CD4-positive, alpha-beta memory T cell (primary cell): ENCODE results near the gene ULK4. TPM values are rescaled to one million over a fixed set of nuclear protein-coding genes. Genes with fewer than 3 reads are reported as not detected.
"Not testable (repeated sequence)": the region's sequence is repeated elsewhere in the genome, so short reads cannot be mapped to it uniquely, and the experiment has no call there.

Experiments used
- CTCF ChIA-PET: fragments of 350-600 bp; sonication (Branson Sonifier 250); formaldehyde crosslinking; loops from one replicate; lab custom pipeline; 2021; ENCODE audit warnings: inconsistent platforms; ENCODE audit not compliant: partially characterized antibody; lab: Charles Lee
- POLR2A ChIA-PET: fragments of 350-600 bp; sonication (Branson Sonifier 250); formaldehyde crosslinking; loops from one replicate; lab custom pipeline; 2021; ENCODE audit not compliant: partially characterized antibody; lab: Charles Lee
- DNase-seq, 5 donors: peaks; one replicate each; pipeline versions ENCODE4 v3.0.0 to v3.0.0-alpha.2; 2020 to 2022; ENCODE audit warnings: mixed read lengths in 1 of 5
- H3K27ac ChIP-seq: one replicate; pipeline ENCODE4 v1.7.0; 2013; ENCODE audit warnings: low read depth, low read length
- H3K27me3 ChIP-seq: 2 replicates; pipeline ENCODE4 v1.7.0; 2013; ENCODE audit warnings: mild to moderate bottlenecking, low read length, moderate library complexity; ENCODE audit not compliant: insufficient read depth
- H3K36me3 ChIP-seq: 2 replicates; pipeline ENCODE4 v1.7.0; 2013; ENCODE audit warnings: mild to moderate bottlenecking, low read length, moderate library complexity; ENCODE audit not compliant: insufficient read depth
- H3K4me1 ChIP-seq: 2 replicates; pipeline ENCODE4 v1.7.0; 2013; ENCODE audit warnings: mild to moderate bottlenecking, low read length, moderate library complexity; ENCODE audit not compliant: insufficient read depth
- H3K4me3 ChIP-seq, 2 donors: one replicate each; pipeline ENCODE4 v1.7.0; 2013; ENCODE audit warnings: low read length in 2 of 2, mild to moderate bottlenecking in 1 of 2
- H3K9me3 ChIP-seq, 2 donors: one replicate each; pipeline ENCODE4 v1.7.0; 2013; ENCODE audit warnings: low read length in 2 of 2, control low read depth in 1 of 2; ENCODE audit not compliant: control insufficient read depth in 1 of 2
- H3K27ac Mint-ChIP-seq, 7 donors: one replicate each; pipeline ENCODE4 v1.8.0; 2020 to 2021; ENCODE audit warnings: mixed read lengths in 7 of 7, mild to moderate bottlenecking in 6 of 7, inconsistent platforms in 3 of 7, moderate library complexity in 3 of 7
- H3K27me3 Mint-ChIP-seq, 2 donors: one replicate each; pipeline ENCODE4 v1.8.0; 2020 to 2021; ENCODE audit warnings: mixed read lengths in 2 of 2
- H3K36me3 Mint-ChIP-seq, 2 donors: one replicate each; pipeline ENCODE4 v1.8.0; 2020 to 2021; ENCODE audit warnings: mixed read lengths in 2 of 2, inconsistent platforms in 1 of 2, mild to moderate bottlenecking in 1 of 2
- H3K4me1 Mint-ChIP-seq, 4 donors: one replicate each; pipeline ENCODE4 v1.8.0; 2020 to 2021; ENCODE audit warnings: mixed read lengths in 4 of 4, mild to moderate bottlenecking in 1 of 4
- H3K4me3 Mint-ChIP-seq, 8 donors: one replicate each; pipeline ENCODE4 v1.8.0; 2020 to 2021; ENCODE audit warnings: mixed read lengths in 8 of 8, mild to moderate bottlenecking in 7 of 8, moderate library complexity in 6 of 8, inconsistent platforms in 3 of 8
- H3K9me3 Mint-ChIP-seq, 8 donors: one replicate each; pipeline ENCODE4 v1.8.0; 2020 to 2021; ENCODE audit warnings: mixed read lengths in 8 of 8, mild to moderate bottlenecking in 5 of 8, inconsistent platforms in 3 of 8, moderate library complexity in 1 of 8
- intact Hi-C: fragments of 100-400 bp; cut with micrococcal nuclease; formaldehyde crosslinking; loops from one replicate; pipeline ENCODE4 v1.15.1; 2023
- polyA plus RNA-seq, 2 donors: library from polyadenylated mRNA; unstranded; fragments of 300-500 nt; fragmentation: Illumina TruSeq; gene quantifications; one replicate each; pipeline ENCODE4 v1.2.3, GENCODE V29; 2021
- total RNA-seq, 2 experiments: library from RNA; stranded (reverse); gene quantifications; one replicate each; pipeline ENCODE4 v1.2.3, GENCODE V29; 2021

Gene ULK4
- total and polyA plus RNA-seq, 4 experiments from 2014 or later, result 6.3 to 29.1 (median 19.2) TPM

DNA sequence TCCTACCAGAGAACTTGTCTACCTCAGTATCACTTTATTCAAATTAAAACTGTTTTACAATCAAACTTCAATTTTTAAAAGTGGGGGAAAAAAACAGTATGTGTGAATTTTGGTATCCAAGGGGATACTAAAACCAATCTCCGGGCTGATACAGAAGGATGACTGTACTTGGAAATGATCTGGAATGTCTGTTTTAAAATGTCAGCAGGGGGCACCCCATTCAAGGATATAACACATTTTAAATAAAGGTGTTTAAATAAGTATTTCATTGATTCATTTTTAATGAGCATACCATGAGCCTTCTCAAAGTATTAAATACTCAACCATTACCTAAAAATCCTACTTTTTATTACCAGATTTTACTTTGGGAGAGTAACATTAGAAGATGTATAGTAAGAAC, 67.9 kb downstream of the ULK4 start:
- Mint-ChIP-seq H3K4me3 (no peak overlapping the region), H3K4me1 (no peaks in the 10 kb centered on the region), H3K27me3 (no peaks in the 10 kb centered on the region), H3K9me3 (peaks cover 0 to 12% (median 7%) of the 10 kb centered on the region in 8 donors), H3K27ac (no peak overlapping the region), H3K36me3 (peaks cover 38 to 50% of the 10 kb centered on the region in 2 donors)
- ChIA-PET POLR2A (interaction anchor here (1.2 kb wide), 1 partner anchor 206 kb away, joined by 5 read pairs; no protein-coding TSS in a partner anchor), CTCF (interaction anchor here (1.2 to 2.7 kb wide), 4 partner anchors 11 to 608 kb away, joined by 3 to 44 read pairs (median 4); partner anchors contain the start of gene VIPR1)
- intact Hi-C loops, result loop anchor here (1.0 to 10.0 kb wide), 2 partner anchors 205 to 661 kb away; no protein-coding TSS in a partner anchor
- no peaks in the 10 kb centered on the region for H3K27me3 ChIP-seq
- no peaks in the 10 kb centered on the region for H3K9me3 ChIP-seq
- no peak overlapping the region for H3K27ac ChIP-seq
- peak in 4 of 5 donors; percentile 20 to 34 (median 26) for DNase-seq
- no peaks in the 10 kb centered on the region for H3K36me3 ChIP-seq
- H3K4me1 ChIP-seq, result no peaks in the 10 kb centered on the region
- no peak overlapping the region for H3K4me3 ChIP-seq

DNA sequence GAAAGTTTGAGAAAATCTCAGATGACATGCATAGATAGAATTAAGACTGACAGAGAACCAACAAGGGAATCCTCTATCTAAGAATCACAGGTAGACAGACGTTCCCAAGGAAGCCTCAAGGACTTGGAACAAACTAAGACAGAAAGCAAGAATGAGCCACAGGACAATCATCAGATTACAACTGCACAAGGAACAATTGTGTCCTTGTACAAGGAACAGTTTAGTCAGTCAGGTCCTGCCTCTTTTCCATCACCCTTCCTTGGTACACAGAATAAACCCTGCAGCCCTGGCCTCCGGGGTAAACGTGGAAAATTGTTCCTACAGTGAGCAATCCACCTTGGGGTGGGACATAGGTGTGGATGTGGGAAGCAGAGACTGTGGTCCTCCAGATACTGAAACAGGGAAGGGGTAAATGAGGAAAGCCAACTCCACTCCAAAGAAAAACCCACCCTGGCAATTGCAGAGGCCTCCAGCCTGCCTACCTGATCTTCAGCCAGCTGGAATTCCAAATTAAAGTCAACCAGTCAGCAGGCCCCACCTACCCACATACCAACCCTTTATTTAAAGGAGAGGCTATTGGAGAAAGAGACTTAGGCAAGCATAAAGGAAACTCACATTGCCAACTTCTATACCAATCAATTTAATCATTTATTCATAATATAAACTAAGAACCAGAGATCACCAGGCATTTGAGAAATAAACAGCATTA, 73.4 kb downstream of the ULK4 start:
- intact Hi-C loops, result no loop called here
- CTCF ChIA-PET, result interaction anchor here (0.8 to 5.3 kb wide), 2 partner anchors 212 to 1308 kb away, joined by 3 to 31 read pairs; no protein-coding TSS in a partner anchor

DNA sequence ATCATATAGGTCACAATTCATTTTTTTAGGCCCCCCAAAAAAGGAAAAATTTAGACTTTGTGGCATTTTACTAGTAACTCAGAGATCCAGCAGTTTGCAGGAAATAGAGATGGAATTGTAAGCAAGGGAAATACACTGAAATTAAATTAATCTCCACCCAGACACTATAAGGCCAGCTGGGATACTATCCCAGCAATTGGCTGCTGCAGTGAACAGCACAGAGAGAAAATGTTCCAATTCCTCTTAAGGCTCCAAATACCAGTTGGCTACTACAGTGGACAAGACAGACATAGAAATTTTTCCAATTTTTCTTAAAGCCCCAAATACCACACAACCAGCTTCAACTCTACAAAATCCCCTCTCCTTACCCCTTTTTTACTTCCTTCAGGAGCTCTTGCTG, 78.9 kb downstream of the ULK4 start:
- CTCF ChIA-PET, result interaction anchor here (1.0 to 10.1 kb wide), 6 partner anchors 15 to 1555 kb away, joined by 3 to 141 read pairs (median 22); no protein-coding TSS in a partner anchor

More for the DNA sequence above, 73.4 kb downstream of the ULK4 start:
- no peaks in the 10 kb centered on the region for H3K4me1 ChIP-seq
- Mint-ChIP-seq H3K36me3 (peaks cover 16 to 27% of the 10 kb centered on the region in 2 donors), H3K4me1 (no peaks in the 10 kb centered on the region), H3K9me3 (peaks cover 0 to 12% (median 7%) of the 10 kb centered on the region in 8 donors), H3K27me3 (no peaks in the 10 kb centered on the region), H3K4me3 (no peak overlapping the region), H3K27ac (peak overlapping the region in 1 of 7 donors; percentile 19)
- no peak overlapping the region for H3K27ac ChIP-seq
- H3K27me3 ChIP-seq, result no peaks in the 10 kb centered on the region
- no peaks in the 10 kb centered on the region for H3K36me3 ChIP-seq
- H3K9me3 ChIP-seq, result no peaks in the 10 kb centered on the region
- no peak for DNase-seq
- POLR2A ChIA-PET, result no interaction called here
- no peak overlapping the region for H3K4me3 ChIP-seq

DNA sequence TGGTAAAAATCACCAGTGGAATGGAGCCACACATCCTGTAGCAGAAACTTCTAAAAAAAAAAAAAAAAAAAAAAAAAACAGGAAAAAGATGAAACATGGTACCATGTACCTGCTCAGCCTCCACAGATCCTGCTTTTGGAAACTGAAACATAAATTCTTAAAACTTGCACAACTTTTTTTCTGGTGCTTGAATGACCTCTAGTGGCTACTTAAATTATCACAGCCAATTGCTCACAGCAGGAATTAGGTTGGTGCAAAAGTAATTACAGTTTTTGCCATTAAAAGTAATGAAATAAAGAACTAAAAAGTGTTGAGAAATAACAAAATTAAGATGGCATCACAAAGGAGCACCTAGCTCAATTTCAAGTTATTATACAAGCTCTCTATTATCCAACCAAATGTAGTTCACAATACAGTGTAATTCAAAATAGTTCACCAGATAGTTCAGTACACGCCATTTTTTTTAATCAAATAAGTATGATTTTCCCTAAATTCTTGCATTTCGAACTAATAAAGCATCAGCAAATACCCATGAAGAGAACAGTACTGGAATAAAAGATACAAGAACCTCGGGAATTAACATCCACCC, 80.6 kb downstream of the ULK4 start:
- Histone ChIP-seq H3K27ac (no peak overlapping the region), H3K4me3 (no peak overlapping the region), H3K9me3 (no peaks in the 10 kb centered on the region), H3K4me1 (no peaks in the 10 kb centered on the region), H3K27me3 (no peaks in the 10 kb centered on the region), H3K36me3 (no peaks in the 10 kb centered on the region)
- H3K9me3 Mint-ChIP-seq, result no peaks in the 10 kb centered on the region
- POLR2A ChIA-PET, result no interaction called here
- intact Hi-C loops, result loop anchor here (1.0 to 2.0 kb wide), 3 partner anchors 1301 to 1689 kb away; no protein-coding TSS in a partner anchor
- no peak overlapping the region for H3K4me3 Mint-ChIP-seq
- CTCF ChIA-PET, result interaction anchor here (0.7 to 10.1 kb wide), 7 partner anchors 301 to 1690 kb away, joined by 3 to 141 read pairs (median 5); no protein-coding TSS in a partner anchor
- DNase-seq, result peak in 4 of 5 donors; percentile 36 to 53 (median 42)
- no peaks in the 10 kb centered on the region for H3K27me3 Mint-ChIP-seq
- H3K36me3 Mint-ChIP-seq, result peaks cover 5 to 14% of the 10 kb centered on the region in 2 donors
- no peak overlapping the region for H3K27ac Mint-ChIP-seq
- no peaks in the 10 kb centered on the region for H3K4me1 Mint-ChIP-seq

More for the DNA sequence above, 78.9 kb downstream of the ULK4 start:
- H3K4me1 ChIP-seq, result no peaks in the 10 kb centered on the region
- H3K4me3 ChIP-seq, result no peak overlapping the region
- H3K36me3 Mint-ChIP-seq, result peaks cover 5 to 16% of the 10 kb centered on the region in 2 donors
- H3K4me1 Mint-ChIP-seq, result no peaks in the 10 kb centered on the region
- no peak overlapping the region for H3K4me3 Mint-ChIP-seq
- H3K36me3 ChIP-seq, result no peaks in the 10 kb centered on the region
- H3K27ac Mint-ChIP-seq, result no peak overlapping the region
- intact Hi-C loops, result no loop called here
- POLR2A ChIA-PET, result no interaction called here
- H3K9me3 ChIP-seq, result no peaks in the 10 kb centered on the region
- H3K9me3 Mint-ChIP-seq, result no peaks in the 10 kb centered on the region
- no peak overlapping the region for H3K27ac ChIP-seq
- DNase-seq, result no peak
- no peaks in the 10 kb centered on the region for H3K27me3 Mint-ChIP-seq
- no peaks in the 10 kb centered on the region for H3K27me3 ChIP-seq

DNA sequence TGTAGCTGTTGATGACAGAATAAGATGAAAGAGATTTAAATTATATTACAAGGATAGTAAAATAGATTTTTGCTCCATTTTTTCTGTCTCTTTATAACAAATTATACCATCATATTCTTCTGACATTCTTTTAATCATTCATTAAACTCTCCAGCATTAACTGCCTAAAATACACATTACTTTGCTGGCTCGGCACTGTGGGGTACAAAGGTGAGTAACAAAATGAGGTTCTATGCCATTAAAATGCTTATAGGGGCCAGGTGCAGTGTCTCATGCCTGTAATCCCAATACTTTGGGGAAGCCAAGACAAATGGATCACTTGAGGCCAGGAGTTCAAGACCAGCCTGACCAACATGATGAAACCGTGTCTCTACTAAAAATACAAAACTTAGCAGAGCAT, 81.5 kb downstream of the ULK4 start:
- H3K27me3 ChIP-seq, result no peaks in the 10 kb centered on the region
- H3K36me3 ChIP-seq, result no peaks in the 10 kb centered on the region
- Mint-ChIP-seq H3K4me3 (no peak overlapping the region), H3K4me1 (no peaks in the 10 kb centered on the region), H3K27ac (no peak overlapping the region), H3K27me3 (no peaks in the 10 kb centered on the region), H3K36me3 (peaks cover 5 to 11% of the 10 kb centered on the region in 2 donors), H3K9me3 (no peaks in the 10 kb centered on the region)
- ChIA-PET POLR2A (no interaction called here), CTCF (interaction anchor here (1.1 to 10.1 kb wide), 5 partner anchors 219 to 1553 kb away, joined by 3 to 141 read pairs (median 17); no protein-coding TSS in a partner anchor)
- H3K4me3 ChIP-seq, result no peak overlapping the region
- no peak overlapping the region for H3K27ac ChIP-seq
- no peaks in the 10 kb centered on the region for H3K4me1 ChIP-seq
- H3K9me3 ChIP-seq, result no peaks in the 10 kb centered on the region
- intact Hi-C loops, result loop anchor here (2.0 kb wide), 1 partner anchor 1688 kb away; no protein-coding TSS in a partner anchor
- DNase-seq, result no peak

DNA sequence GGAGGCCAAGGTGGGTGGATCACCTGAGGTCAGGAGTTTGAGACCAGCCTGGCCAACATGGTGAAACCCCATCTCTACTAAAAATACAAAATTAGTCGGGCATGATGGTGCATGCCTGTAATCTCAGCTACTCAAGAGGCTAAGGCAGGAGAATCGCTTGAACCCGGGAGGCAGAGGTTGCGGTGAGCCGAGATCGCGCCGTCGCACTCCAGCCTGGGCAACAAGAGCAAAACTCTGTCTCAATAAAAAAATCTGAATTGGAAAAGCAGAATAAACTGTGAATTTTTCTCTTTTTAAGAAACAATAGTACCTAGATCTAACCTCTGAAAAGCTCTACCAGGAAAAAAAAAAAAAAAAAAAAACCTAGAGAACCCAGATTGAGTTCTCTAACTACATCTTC, 84.2 kb downstream of the ULK4 start:
- H3K27ac Mint-ChIP-seq, H3K27me3 Mint-ChIP-seq, DNase-seq, H3K9me3 ChIP-seq, H3K4me3 ChIP-seq, H3K4me3 Mint-ChIP-seq, H3K27me3 ChIP-seq, H3K27ac ChIP-seq, H3K4me1 ChIP-seq, POLR2A ChIA-PET, H3K36me3 ChIP-seq, intact Hi-C loops, H3K4me1 Mint-ChIP-seq, H3K9me3 Mint-ChIP-seq: not testable (repeated sequence)
- CTCF ChIA-PET, result interaction anchor here (1.0 to 10.1 kb wide), 4 partner anchors 10 to 1297 kb away, joined by 3 to 141 read pairs (median 5); no protein-coding TSS in a partner anchor
- H3K36me3 Mint-ChIP-seq, result peaks cover 12 to 13% of the 10 kb centered on the region in 2 donors

DNA sequence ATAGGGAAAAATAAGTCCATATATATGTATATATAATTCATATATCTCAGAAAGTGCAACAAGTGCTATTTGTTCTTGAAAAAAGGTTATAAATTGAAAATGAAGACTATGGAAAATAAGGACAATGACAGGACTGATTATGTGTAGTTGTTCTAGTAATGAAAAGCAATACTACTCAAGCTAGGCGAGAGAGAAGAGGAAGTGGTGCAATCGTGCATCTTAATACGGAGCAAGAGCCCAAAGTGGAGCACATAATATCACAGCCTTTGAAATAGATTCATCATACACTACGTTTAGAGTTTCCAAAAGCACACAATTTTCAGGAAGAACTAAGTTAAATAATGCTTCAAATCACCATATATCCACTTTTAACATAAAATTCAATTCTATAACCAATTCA, 87.9 kb downstream of the ULK4 start:
- POLR2A ChIA-PET, result no interaction called here
- Mint-ChIP-seq H3K36me3 (peaks cover 18 to 33% of the 10 kb centered on the region in 2 donors), H3K4me1 (peaks cover 0 to 3% (median under 1%) of the 10 kb centered on the region in 4 donors), H3K27me3 (no peaks in the 10 kb centered on the region), H3K9me3 (no peaks in the 10 kb centered on the region), H3K27ac (no peak overlapping the region), H3K4me3 (no peak overlapping the region)
- Histone ChIP-seq H3K36me3 (no peaks in the 10 kb centered on the region), H3K27me3 (no peaks in the 10 kb centered on the region), H3K4me1 (no peaks in the 10 kb centered on the region), H3K27ac (no peak overlapping the region), H3K4me3 (no peak overlapping the region), H3K9me3 (no peaks in the 10 kb centered on the region)
- DNase-seq, result no peak
- CTCF ChIA-PET, result interaction anchor here (1.4 to 3.4 kb wide), 4 partner anchors 1289 to 1545 kb away, joined by 3 to 20 read pairs (median 11); no protein-coding TSS in a partner anchor
- intact Hi-C loops, result no loop called here
